IMR-90 (cell line): ENCODE measurements around the gene GSTM3. TPM values are rescaled to one million over a fixed set of nuclear protein-coding genes. Genes with fewer than 3 reads are reported as not detected.

Experiments used
- ATAC-seq: fragments of 200-7000 bp; cut with Tn5 transposase; 2 replicates; pipeline ENCODE4 v1.9.1; 2020; ENCODE audit warnings: low read depth, mild to moderate bottlenecking, moderate library complexity
- BruUV-seq: library from RNA; stranded (reverse); fragments of 400-500 nt; replicated peaks from 2 replicates; lab custom pipeline; 2021; lab: Mats Ljungman, UMichigan
- CTCF ChIA-PET: fragments of 300-600 bp; formaldehyde crosslinking; extraction: SDS; loops from one replicate; lab custom pipeline; 2021; ENCODE audit warnings: antibody characterized with exemption; lab: Yijun Ruan, JAX
- POLR2A ChIA-PET: fragments of 300-600 bp; sonication (Branson Sonifier 250); formaldehyde crosslinking; loops from one replicate; lab custom pipeline; 2022; ENCODE audit warnings: antibody characterized with exemption; ENCODE audit not compliant: unreplicated experiment; lab: Charles Lee
- DNase-seq: peaks from one replicate; pipeline ENCODE4 v3.0.0; 2013
- H2AFZ ChIP-seq: replicated peaks from 2 replicates; pipeline ENCODE3; 2013; ENCODE audit warnings: low read length, mild to moderate bottlenecking; ENCODE audit not compliant: poor library complexity
- H2AK5ac ChIP-seq: 2 replicates; pipeline ENCODE4 v1.6.1; 2013; ENCODE audit warnings: low read depth, low read length, inconsistent platforms
- H2AK9ac ChIP-seq: replicated peaks from 2 replicates; pipeline ENCODE3; 2013; ENCODE audit warnings: mild to moderate bottlenecking, low read depth, low read length, moderate library complexity; ENCODE audit not compliant: poor library complexity
- H2BK120ac ChIP-seq: 2 replicates; pipeline ENCODE4 v1.6.1; 2013; ENCODE audit warnings: low read depth, low read length, inconsistent platforms
- H2BK15ac ChIP-seq: 3 replicates; pipeline ENCODE4 v1.6.1; 2013; ENCODE audit warnings: low read depth, low read length, inconsistent platforms
- H2BK20ac ChIP-seq: 2 replicates; pipeline ENCODE4 v1.6.1; 2013; ENCODE audit warnings: low read depth, mild to moderate bottlenecking, inconsistent platforms, low read length, moderate library complexity
- H2BK5ac ChIP-seq: 2 replicates; pipeline ENCODE4 v1.6.1; 2013; ENCODE audit warnings: mild to moderate bottlenecking, low read depth, low read length, inconsistent platforms; ENCODE audit not compliant: poor library complexity, severe bottlenecking
- H3K14ac ChIP-seq: replicated peaks from 2 replicates; pipeline ENCODE4 v1.6.1; 2013; ENCODE audit warnings: low read depth, low read length, inconsistent platforms
- H3K18ac ChIP-seq: 2 replicates; pipeline ENCODE4 v1.6.1; 2013; ENCODE audit warnings: low read depth, low read length, control low read depth
- H3K23ac ChIP-seq: 2 replicates; pipeline ENCODE4 v1.6.1; 2013; ENCODE audit warnings: low read depth, low read length, inconsistent platforms
- H3K27ac ChIP-seq: 2 replicates; pipeline ENCODE4 v1.5.1; 2013; ENCODE audit warnings: mild to moderate bottlenecking, control low read depth, low read length; ENCODE audit not compliant: insufficient read depth
- H3K27me3 ChIP-seq: 2 replicates; pipeline ENCODE4 v1.6.1; 2013; ENCODE audit warnings: low read length; ENCODE audit not compliant: control insufficient read depth, insufficient read depth
- H3K36me3 ChIP-seq: 2 replicates; pipeline ENCODE4 v1.6.1; 2013; ENCODE audit warnings: low read length, mixed read lengths; ENCODE audit not compliant: control insufficient read depth, insufficient read depth
- H3K4ac ChIP-seq: 2 replicates; pipeline ENCODE4 v1.6.1; 2013; ENCODE audit warnings: low read depth, low read length, inconsistent platforms
- H3K4me1 ChIP-seq: 2 replicates; pipeline ENCODE4 v1.6.1; 2013; ENCODE audit warnings: low read length, mixed read lengths; ENCODE audit not compliant: control insufficient read depth, insufficient read depth
- H3K4me2 ChIP-seq: 2 replicates; pipeline ENCODE4 v1.6.1; 2013; ENCODE audit warnings: low read depth, mild to moderate bottlenecking, control low read depth, low read length, moderate library complexity
- H3K4me3 ChIP-seq: 2 replicates; pipeline ENCODE4 v1.5.1; 2013; ENCODE audit warnings: low read depth, mild to moderate bottlenecking, control low read depth, low read length, moderate library complexity; ENCODE audit not compliant: insufficient read depth
- H3K56ac ChIP-seq: 2 replicates; pipeline ENCODE4 v1.6.1; 2013; ENCODE audit warnings: low read length, inconsistent platforms; ENCODE audit not compliant: insufficient read depth; ENCODE audit errors: extremely low read depth
- H3K79me1 ChIP-seq, 2 experiments: 2 replicates each; pipeline ENCODE4 v1.6.1; 2013; ENCODE audit warnings: low read length in 2 of 2, inconsistent platforms in 1 of 2, low read depth in 1 of 2
- H3K9ac ChIP-seq: 2 replicates; pipeline ENCODE4 v1.6.1; 2013; ENCODE audit warnings: low read depth, low read length, control low read depth
- H3K9me1 ChIP-seq: 2 replicates; pipeline ENCODE4 v1.6.1; 2013; ENCODE audit warnings: low read length, inconsistent platforms; ENCODE audit not compliant: insufficient read depth
- H3K9me3 ChIP-seq: 2 replicates; pipeline ENCODE4 v1.6.1; 2013; ENCODE audit warnings: low read length; ENCODE audit not compliant: control insufficient read depth, insufficient read depth
- H4K20me1 ChIP-seq: 2 replicates; pipeline ENCODE4 v1.6.1; 2013; ENCODE audit warnings: low read length, inconsistent platforms; ENCODE audit not compliant: insufficient read depth
- H4K5ac ChIP-seq: 2 replicates; pipeline ENCODE4 v1.6.1; 2013; ENCODE audit warnings: mild to moderate bottlenecking, low read depth, low read length, control low read depth
- H4K8ac ChIP-seq, 2 experiments: 2 replicates each; pipeline ENCODE4 v1.6.1; 2013; ENCODE audit warnings: low read depth in 2 of 2, low read length in 2 of 2, control low read depth in 1 of 2, inconsistent platforms in 1 of 2
- H4K91ac ChIP-seq: 2 replicates; pipeline ENCODE4 v1.6.1; 2013; ENCODE audit warnings: low read depth, low read length, inconsistent platforms; ENCODE audit not compliant: insufficient read depth
- BHLHE40 ChIP-seq: fragments of 150-350 bp; IDR thresholded peaks from 2 replicates; pipeline ENCODE4 v1.6.1; 2016; ENCODE audit warnings: mild to moderate bottlenecking, low read depth, low read length
- CEBPB ChIP-seq: IDR thresholded peaks from 2 replicates; pipeline ENCODE4 v1.6.1; 2012; ENCODE audit warnings: low read depth, low read length, improper control_type of control experiment
- FOS ChIP-seq: fragments of 150-350 bp; IDR thresholded peaks from 2 replicates; pipeline ENCODE4 v1.6.1; 2016; ENCODE audit warnings: low read depth, low read length
- MAFK ChIP-seq: IDR thresholded peaks from 2 replicates; pipeline ENCODE4 v1.6.1; 2012; ENCODE audit warnings: low read depth, low read length, improper control_type of control experiment
- MAZ ChIP-seq: IDR thresholded peaks from 2 replicates; pipeline ENCODE4 v1.6.1; 2012; ENCODE audit warnings: low read depth, mild to moderate bottlenecking, low read length, improper control_type of control experiment, moderate library complexity, borderline replicate concordance
- MXI1 ChIP-seq: IDR thresholded peaks from 2 replicates; pipeline ENCODE4 v1.6.1; 2012; ENCODE audit warnings: low read depth, mild to moderate bottlenecking, low read length, moderate library complexity, borderline replicate concordance
- NFE2L2 ChIP-seq: fragments of 150-350 bp; IDR thresholded peaks from 2 replicates; pipeline ENCODE4 v1.6.1; 2016; ENCODE audit warnings: low read depth, mild to moderate bottlenecking, low read length
- POLR2A ChIP-seq: IDR thresholded peaks from 2 replicates; pipeline ENCODE4 v1.6.1; 2012; ENCODE audit warnings: mild to moderate bottlenecking, low read depth, low read length
- RAD21 ChIP-seq: IDR thresholded peaks from 2 replicates; pipeline ENCODE4 v1.6.1; 2012; ENCODE audit warnings: low read length, improper control_type of control experiment
- RCOR1 ChIP-seq: IDR thresholded peaks from 2 replicates; pipeline ENCODE4 v1.6.1; 2012; ENCODE audit warnings: mild to moderate bottlenecking, low read length, improper control_type of control experiment; ENCODE audit not compliant: insufficient replicate concordance
- SMC3 ChIP-seq: fragments of 150-350 bp; IDR thresholded peaks from 2 replicates; pipeline ENCODE4 v1.6.1; 2016; ENCODE audit warnings: low read depth, mild to moderate bottlenecking, antibody characterized with exemption, low read length, moderate library complexity
- WGBS, 2 experiments: methylation state at CpG; one replicate each; pipeline versions ENCODE4 v1.1.5 to v1.1.7; 2013; ENCODE audit warnings: missing lambda C conversion rate in 2 of 2; ENCODE audit not compliant: insufficient read length in 1 of 2; ENCODE audit errors: extremely low coverage in 2 of 2; 5-methylcytosine and 5-hydroxymethylcytosine counted together
- dilution Hi-C: fragments of 300-500 bp; cut with HindIII; formaldehyde crosslinking; loops from one replicate; pipeline ENCODE4 v1.14.3; 2018; ENCODE audit warnings: low sequenced_read_pairs; ENCODE audit not compliant: unreplicated experiment
- in situ Hi-C: fragments of 300-500 bp; cut with MboI; formaldehyde crosslinking; loops from 3 replicates; pipeline ENCODE4 v1.14.3; 2019; ENCODE audit warnings: low sequenced_read_pairs, inconsistent platforms, mixed read lengths
- intact Hi-C: fragments of 100-400 bp; cut with micrococcal nuclease; formaldehyde crosslinking; loops from 2 replicates; pipeline ENCODE4 v1.10.0; 2022
- polyA plus RNA-seq, 3 experiments: library from polyadenylated mRNA; depleted of rRNA; stranded (reverse); fragments of >200 nt; gene quantifications; 2 replicates each; pipeline ENCODE4 v1.2.3, GENCODE V29; 2012; ENCODE audit warnings: low replicate concordance in 1 of 3
- total RNA-seq: library from RNA; depleted of rRNA; stranded (reverse); fragments of >200 nt; gene quantifications from 2 replicates; pipeline ENCODE4 v1.2.3, GENCODE V29; 2012
- TF ChIP-seq, protein P1 (sequence below): conservative IDR thresholded peaks from 2 replicates; pipeline ENCODE4 v1.5.1; 2012; ENCODE audit warnings: mild to moderate bottlenecking, low read depth, low read length, improper control_type of control experiment
- TF ChIP-seq, protein P2 (sequence below): fragments of 150-350 bp; IDR thresholded peaks from 2 replicates; pipeline ENCODE4 v1.6.1; 2017; ENCODE audit warnings: mild to moderate bottlenecking, antibody characterized with exemption, low read length, low read depth
- TF ChIP-seq, protein P3 (sequence below): fragments of 150-350 bp; IDR thresholded peaks from 2 replicates; pipeline ENCODE4 v1.6.1; 2016; ENCODE audit warnings: low read depth, mild to moderate bottlenecking, low read length, moderate library complexity, borderline replicate concordance

The GSTM3 gene
- total and polyA plus RNA-seq, 2 of the 4 experiments (the other 2 are of a cell fraction), result 102 to 131 TPM

GRCh38 chr1:109764561-109765482 lies 24.0 kb upstream of the GSTM3 start:
- H2AFZ ChIP-seq, result peak overlapping the region; percentile 54
- no peak overlapping the region for H3K27ac ChIP-seq
- H2BK5ac ChIP-seq, result no peak overlapping the region
- H4K5ac ChIP-seq, result no peak overlapping the region
- WGBS, 2 experiments, result 93% methylated on average over 4 of the region's 13 CpGs; no CpG with 5 or more reads in 1 of the 2 experiments
- H3K14ac ChIP-seq, result no peak overlapping the region
- H3K9ac ChIP-seq, result no peak overlapping the region
- in situ Hi-C loops, result no loop called here
- H2BK20ac ChIP-seq, result no peak overlapping the region
- intact Hi-C loops, result no loop called here
- peak overlapping the region; percentile 58; the same call in 1 of the 2 replicates for H4K91ac ChIP-seq
- H2AK9ac ChIP-seq, result no peak overlapping the region
- H3K9me3 ChIP-seq, result no peaks in the 10 kb centered on the region
- peak overlapping the region; percentile 21; the same call in 1 of the 2 replicates for H2BK120ac ChIP-seq
- no peak overlapping the region for H3K18ac ChIP-seq
- H4K20me1 ChIP-seq, result no peaks in the 10 kb centered on the region
- H3K9me1 ChIP-seq, result peaks cover 26% of the 10 kb centered on the region
- H3K23ac ChIP-seq, result no peak overlapping the region
- no peak overlapping the region for H3K4ac ChIP-seq
- H3K79me1 ChIP-seq, result no peaks in the 10 kb centered on the region
- peaks cover 18% of the 10 kb centered on the region for H3K4me1 ChIP-seq
- H2AK5ac ChIP-seq, result peak overlapping the region; percentile 8; the same call in 1 of the 2 replicates
- ChIA-PET CTCF (no interaction called here), POLR2A (no interaction called here)
- no peak overlapping the region for H3K4me3 ChIP-seq
- DNase-seq, result no peak
- BruUV-seq, result no TSS peak
- no peaks in the 10 kb centered on the region for H3K36me3 ChIP-seq
- dilution Hi-C loops, result no loop called here
- no peak overlapping the region for H3K4me2 ChIP-seq
- no peaks in the 10 kb centered on the region for H3K27me3 ChIP-seq
- H4K8ac ChIP-seq, result no peak overlapping the region
- H2BK15ac ChIP-seq, result 0 out of 3 replicates have a peak overlapping the region, but pooled peaks have one; percentile 19
- no peak for ATAC-seq
- H3K56ac ChIP-seq, result no peak overlapping the region
- TF ChIP-seq RCOR1 (no peak), RAD21 (no peak), FOS (no peak), NFE2L2 (no peak), MAZ (no peak), MAFK (no peak), MXI1 (no peak), CEBPB (no peak), POLR2A (no peak), SMC3 (no peak), BHLHE40 (no peak)
- TF ChIP-seq, protein P1, sequence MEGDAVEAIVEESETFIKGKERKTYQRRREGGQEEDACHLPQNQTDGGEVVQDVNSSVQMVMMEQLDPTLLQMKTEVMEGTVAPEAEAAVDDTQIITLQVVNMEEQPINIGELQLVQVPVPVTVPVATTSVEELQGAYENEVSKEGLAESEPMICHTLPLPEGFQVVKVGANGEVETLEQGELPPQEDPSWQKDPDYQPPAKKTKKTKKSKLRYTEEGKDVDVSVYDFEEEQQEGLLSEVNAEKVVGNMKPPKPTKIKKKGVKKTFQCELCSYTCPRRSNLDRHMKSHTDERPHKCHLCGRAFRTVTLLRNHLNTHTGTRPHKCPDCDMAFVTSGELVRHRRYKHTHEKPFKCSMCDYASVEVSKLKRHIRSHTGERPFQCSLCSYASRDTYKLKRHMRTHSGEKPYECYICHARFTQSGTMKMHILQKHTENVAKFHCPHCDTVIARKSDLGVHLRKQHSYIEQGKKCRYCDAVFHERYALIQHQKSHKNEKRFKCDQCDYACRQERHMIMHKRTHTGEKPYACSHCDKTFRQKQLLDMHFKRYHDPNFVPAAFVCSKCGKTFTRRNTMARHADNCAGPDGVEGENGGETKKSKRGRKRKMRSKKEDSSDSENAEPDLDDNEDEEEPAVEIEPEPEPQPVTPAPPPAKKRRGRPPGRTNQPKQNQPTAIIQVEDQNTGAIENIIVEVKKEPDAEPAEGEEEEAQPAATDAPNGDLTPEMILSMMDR, result no peak
- TF ChIP-seq, protein P2, sequence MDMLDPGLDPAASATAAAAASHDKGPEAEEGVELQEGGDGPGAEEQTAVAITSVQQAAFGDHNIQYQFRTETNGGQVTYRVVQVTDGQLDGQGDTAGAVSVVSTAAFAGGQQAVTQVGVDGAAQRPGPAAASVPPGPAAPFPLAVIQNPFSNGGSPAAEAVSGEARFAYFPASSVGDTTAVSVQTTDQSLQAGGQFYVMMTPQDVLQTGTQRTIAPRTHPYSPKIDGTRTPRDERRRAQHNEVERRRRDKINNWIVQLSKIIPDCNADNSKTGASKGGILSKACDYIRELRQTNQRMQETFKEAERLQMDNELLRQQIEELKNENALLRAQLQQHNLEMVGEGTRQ, result no peak
- TF ChIP-seq, protein P3, sequence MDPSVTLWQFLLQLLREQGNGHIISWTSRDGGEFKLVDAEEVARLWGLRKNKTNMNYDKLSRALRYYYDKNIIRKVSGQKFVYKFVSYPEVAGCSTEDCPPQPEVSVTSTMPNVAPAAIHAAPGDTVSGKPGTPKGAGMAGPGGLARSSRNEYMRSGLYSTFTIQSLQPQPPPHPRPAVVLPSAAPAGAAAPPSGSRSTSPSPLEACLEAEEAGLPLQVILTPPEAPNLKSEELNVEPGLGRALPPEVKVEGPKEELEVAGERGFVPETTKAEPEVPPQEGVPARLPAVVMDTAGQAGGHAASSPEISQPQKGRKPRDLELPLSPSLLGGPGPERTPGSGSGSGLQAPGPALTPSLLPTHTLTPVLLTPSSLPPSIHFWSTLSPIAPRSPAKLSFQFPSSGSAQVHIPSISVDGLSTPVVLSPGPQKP, result no peak
